GM12878 (cell line): ENCODE data around the gene SLC25A42. TPM values are rescaled to one million over a fixed set of nuclear protein-coding genes. Genes with fewer than 3 reads are reported as not detected.

Experiments used
- ATAC-seq: fragments of 200-7000 bp; cut with Tn5 transposase; 3 replicates; pipeline ENCODE4 v1.9.1; 2020; ENCODE audit warnings: mild to moderate bottlenecking, moderate library complexity
- BruUV-seq: library from RNA; stranded (reverse); fragments of 400-500 nt; replicated peaks from 2 replicates; lab custom pipeline; 2021; lab: Mats Ljungman, UMichigan
- CTCF ChIA-PET: fragments of 300-600 bp; sonication (Branson Sonifier 250); formaldehyde crosslinking; extraction: SDS; loops from one replicate; lab custom pipeline; 2021; ENCODE audit warnings: inconsistent platforms; lab: Yijun Ruan, JAX
- POLR2A ChIA-PET: fragments of 350-600 bp; formaldehyde crosslinking; extraction: SDS; loops from one replicate; lab custom pipeline; 2021; ENCODE audit warnings: inconsistent platforms; lab: Charles Lee
- RAD21 ChIA-PET: fragments of 300-600 bp; sonication (Branson Sonifier 250); formaldehyde crosslinking; loops from one replicate; lab custom pipeline; 2023; ENCODE audit warnings: antibody characterized with exemption; ENCODE audit not compliant: unreplicated experiment; lab: Charles Lee
- SMC1A ChIA-PET: fragments of 300-600 bp; sonication (Branson Sonifier 250); formaldehyde crosslinking; loops from one replicate; lab custom pipeline; 2023; ENCODE audit not compliant: unreplicated experiment, uncharacterized antibody; lab: Charles Lee
- DNase-seq: peaks from one replicate; pipeline ENCODE4 v3.0.0-alpha.2; 2011; ENCODE audit warnings: low read depth, low spot score
- FAIRE-seq: peaks from 3 replicates; lab custom pipeline; 2011; peaks lifted over from hg19 to GRCh38; lab: Jason Lieb, UNC
- H2AFZ ChIP-seq: 2 replicates; pipeline ENCODE4 v1.6.0; 2011; ENCODE audit warnings: low read depth, low read length, control low read depth; ENCODE audit not compliant: control insufficient read depth
- H3K27ac ChIP-seq: 2 replicates; pipeline ENCODE4 v1.5.1; 2011; ENCODE audit warnings: control low read depth; ENCODE audit not compliant: control insufficient read depth, insufficient read depth
- H3K27me3 ChIP-seq, 2 experiments: replicated peaks in 1 of 2; 2 replicates each; pipeline versions ENCODE4 v1.6.0 to v1.6.1; 2011; ENCODE audit warnings: low read length in 1 of 2; ENCODE audit not compliant: control insufficient read depth in 2 of 2, insufficient read depth in 2 of 2
- H3K36me3 ChIP-seq, 2 experiments: 2 replicates each; pipeline ENCODE4 v1.5.1; 2011; ENCODE audit warnings: low read length in 1 of 2; ENCODE audit not compliant: control insufficient read depth in 2 of 2, insufficient read depth in 2 of 2
- H3K4me1 ChIP-seq: 2 replicates; pipeline ENCODE4 v1.6.1; 2011; ENCODE audit warnings: mild to moderate bottlenecking, low read length, moderate library complexity, mixed read lengths; ENCODE audit not compliant: control insufficient read depth, insufficient read depth
- H3K4me2 ChIP-seq: 2 replicates; pipeline ENCODE4 v1.6.0; 2011; ENCODE audit warnings: control low read depth; ENCODE audit not compliant: control insufficient read depth, insufficient read depth
- H3K4me3 ChIP-seq: fragments of 200-600 bp; sonication (generic); 2 replicates; pipeline ENCODE4 v1.5.1; 2016
- H3K79me2 ChIP-seq: 2 replicates; pipeline ENCODE4 v1.6.0; 2011; ENCODE audit warnings: low read length; ENCODE audit not compliant: control insufficient read depth, insufficient read depth
- H3K9ac ChIP-seq: 2 replicates; pipeline ENCODE4 v1.8.0; 2011; ENCODE audit warnings: low read length, control low read depth, mixed read lengths; ENCODE audit not compliant: control insufficient read depth, insufficient read depth
- H3K9me3 ChIP-seq: replicated peaks from 3 replicates; pipeline ENCODE4 v1.5.1; 2011; ENCODE audit warnings: mild to moderate bottlenecking, low read length; ENCODE audit not compliant: control insufficient read depth, insufficient read depth
- H4K20me1 ChIP-seq: 2 replicates; pipeline ENCODE4 v1.6.0; 2011; ENCODE audit not compliant: control insufficient read depth, insufficient read depth
- FOXK2 ChIP-seq: fragments of 450-650 bp; IDR thresholded peaks from 2 replicates; pipeline ENCODE4 v1.6.1; 2017; ENCODE audit warnings: mild to moderate bottlenecking, moderate library complexity
- SMC3 ChIP-seq: IDR thresholded peaks from 2 replicates; pipeline ENCODE4 v1.6.1; 2011; ENCODE audit warnings: low read length, improper control_type of control experiment, borderline replicate concordance
- WRNIP1 ChIP-seq: IDR thresholded peaks from 2 replicates; pipeline ENCODE4 v1.6.1; 2011; ENCODE audit warnings: low read depth, low read length, improper control_type of control experiment, borderline replicate concordance
- whole genome bisulfite sequencing: methylation state at CpG from one replicate; pipeline ENCODE4 v1.1.6; 2016; ENCODE audit warnings: low lambda C conversion rate; ENCODE audit not compliant: insufficient replicate concordance, insufficient coverage; ENCODE audit errors: missing lambda C conversion rate; 5-methylcytosine and 5-hydroxymethylcytosine counted together
- in situ Hi-C: fragments of 300-500 bp; cut with MboI; formaldehyde crosslinking; loops from 9 replicates; pipeline ENCODE4 v1.14.3; 2018; ENCODE audit warnings: mixed read lengths
- intact Hi-C: fragments of 100-400 bp; cut with micrococcal nuclease; formaldehyde crosslinking; loops from one replicate; pipeline ENCODE4 v1.14.2; 2022; ENCODE audit not compliant: unreplicated experiment
- polyA plus RNA-seq, 11 experiments: library from polyadenylated mRNA; depleted of rRNA in 4 of 11; unstranded in 6 of 11; stranded (reverse) in 5 of 11; fragments of >200 nt; fragmentation: Nextera tagmentation in 4 of 11; fragmentation: Illumina TruSeq in 1 of 11; extraction: Ambion mirVana in 4 of 11; extraction: Trizol in 1 of 11; gene quantifications; 1 replicate in 1 of 11; 2 replicates in 10 of 11; pipeline versions ENCODE4 v1.2.1 to v1.2.3, GENCODE V29; 2011 to 2016; ENCODE audit warnings: inconsistent platforms in 2 of 11, missing spikeins in 2 of 11, low read depth in 1 of 11
- total RNA-seq, 4 experiments: library from RNA; depleted of rRNA in 3 of 4; stranded (reverse); fragments of >200 nt in 3 of 4; fragmentation: Illumina TruSeq in 1 of 4; extraction: Trizol in 1 of 4; gene quantifications; 2 replicates each; pipeline versions ENCODE4 v1.2.1 to v1.2.3, GENCODE V29; 2013 to 2021
- TF ChIP-seq, protein P1 (sequence below): fragments of 450-650 bp; IDR thresholded peaks from 2 replicates; pipeline ENCODE4 v1.6.1; 2018; ENCODE audit warnings: mild to moderate bottlenecking, low read depth, moderate library complexity; ENCODE audit not compliant: partially characterized antibody

SLC25A42 gene
- total and polyA plus RNA-seq, 10 of the 15 experiments (the other 5 are each of a cell fraction or from before 2014, with no cell fraction given), result 0.24 to 19.2 (median 9.6) TPM

DNA sequence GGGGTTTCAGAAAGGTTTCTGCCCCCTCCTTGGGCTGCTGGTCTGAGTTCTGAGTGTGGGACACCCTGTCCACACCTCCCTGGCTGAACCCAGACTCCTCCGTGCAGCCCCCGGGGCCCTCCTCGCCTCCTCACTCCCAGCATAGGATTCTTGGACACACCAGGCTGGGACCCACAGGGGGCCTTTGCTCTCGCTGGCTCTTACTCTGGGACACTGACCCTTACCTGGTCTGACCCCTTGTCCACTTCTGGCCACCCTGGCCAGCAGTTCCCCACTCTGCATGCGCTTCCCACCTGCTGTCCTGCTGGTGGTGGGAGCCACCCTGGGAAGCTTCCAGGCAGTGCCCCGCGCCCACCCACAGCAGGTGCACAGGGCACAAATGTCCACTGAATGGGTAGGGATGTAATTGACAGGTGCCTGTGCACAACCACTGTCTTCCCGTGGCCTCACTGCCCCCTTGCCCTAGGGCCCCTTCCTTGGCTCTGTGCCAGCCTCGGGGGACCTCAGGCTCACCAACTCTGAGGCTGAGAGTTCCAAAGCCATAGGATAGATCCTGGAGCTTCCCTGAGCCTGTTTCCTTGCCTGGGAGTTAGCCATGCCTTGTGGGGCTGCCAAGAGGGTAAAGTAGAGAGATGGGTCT is 7.0 kb upstream of the SLC25A42 start:
- Histone ChIP-seq H3K4me2 (no peak overlapping the region), H3K9me3 (no peaks in the 10 kb centered on the region), H3K9ac (no peak overlapping the region), H3K27me3 (no peaks in the 10 kb centered on the region), H3K4me3 (no peak overlapping the region), H2AFZ (no peak overlapping the region), H3K36me3 (peaks cover 22 to 37% of the 10 kb centered on the region in 2 experiments), H4K20me1 (no peaks in the 10 kb centered on the region; the same call in 1 of the 2 replicates), H3K4me1 (no peaks in the 10 kb centered on the region), H3K27ac (no peak overlapping the region), H3K79me2 (no peaks in the 10 kb centered on the region)
- no peak for ATAC-seq
- ChIA-PET SMC1A (no interaction called here), CTCF (interaction anchor here (1.3 kb wide), 1 partner anchor 118 kb away, joined by 3 read pairs; no protein-coding TSS in a partner anchor), POLR2A (interaction anchor here (0.5 kb wide), 1 partner anchor 9 kb away, joined by 3 read pairs; no protein-coding TSS in a partner anchor), RAD21 (no interaction called here)
- TF ChIP-seq SMC3 (no peak), FOXK2 (no peak), WRNIP1 (no peak)
- TF ChIP-seq, protein P1, sequence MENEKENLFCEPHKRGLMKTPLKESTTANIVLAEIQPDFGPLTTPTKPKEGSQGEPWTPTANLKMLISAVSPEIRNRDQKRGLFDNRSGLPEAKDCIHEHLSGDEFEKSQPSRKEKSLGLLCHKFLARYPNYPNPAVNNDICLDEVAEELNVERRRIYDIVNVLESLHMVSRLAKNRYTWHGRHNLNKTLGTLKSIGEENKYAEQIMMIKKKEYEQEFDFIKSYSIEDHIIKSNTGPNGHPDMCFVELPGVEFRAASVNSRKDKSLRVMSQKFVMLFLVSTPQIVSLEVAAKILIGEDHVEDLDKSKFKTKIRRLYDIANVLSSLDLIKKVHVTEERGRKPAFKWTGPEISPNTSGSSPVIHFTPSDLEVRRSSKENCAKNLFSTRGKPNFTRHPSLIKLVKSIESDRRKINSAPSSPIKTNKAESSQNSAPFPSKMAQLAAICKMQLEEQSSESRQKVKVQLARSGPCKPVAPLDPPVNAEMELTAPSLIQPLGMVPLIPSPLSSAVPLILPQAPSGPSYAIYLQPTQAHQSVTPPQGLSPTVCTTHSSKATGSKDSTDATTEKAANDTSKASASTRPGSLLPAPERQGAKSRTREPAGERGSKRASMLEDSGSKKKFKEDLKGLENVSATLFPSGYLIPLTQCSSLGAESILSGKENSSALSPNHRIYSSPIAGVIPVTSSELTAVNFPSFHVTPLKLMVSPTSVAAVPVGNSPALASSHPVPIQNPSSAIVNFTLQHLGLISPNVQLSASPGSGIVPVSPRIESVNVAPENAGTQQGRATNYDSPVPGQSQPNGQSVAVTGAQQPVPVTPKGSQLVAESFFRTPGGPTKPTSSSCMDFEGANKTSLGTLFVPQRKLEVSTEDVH, result no peak
- WGBS, result 87% methylated on average over 9 of the region's 9 CpGs
- no peak for FAIRE-seq
- in situ Hi-C loops (loop anchor here (5.0 kb wide), 1 partner anchor 86 kb away; no protein-coding TSS in a partner anchor), intact Hi-C loops (no loop called here)
- no TSS peak for BruUV-seq
- DNase-seq, result no peak
